HepG2 (cell line): ENCODE data around the gene GLIS2. TPM values are rescaled to one million over a fixed set of nuclear protein-coding genes. Genes with fewer than 3 reads are reported as not detected.

Source experiments
- BRD4 ChIP-seq: sonication (generic); formaldehyde crosslinking; IDR thresholded peaks from 2 replicates; pipeline ENCODE4 v1.4.0; 2020; ENCODE audit warnings: missing genetic modification reagents
- GFI1 ChIP-seq: sonication (generic); formaldehyde crosslinking; IDR thresholded peaks from 2 replicates; pipeline ENCODE4 v1.5.0; 2020; ENCODE audit warnings: missing genetic modification reagents, mild to moderate bottlenecking, borderline replicate concordance
- ISX ChIP-seq: sonication (generic); formaldehyde crosslinking; conservative IDR thresholded peaks from 2 replicates; pipeline ENCODE4 v1.5.0; 2020; ENCODE audit warnings: missing genetic modification reagents
- SIX4 ChIP-seq: sonication (generic); formaldehyde crosslinking; IDR thresholded peaks from 2 replicates; pipeline ENCODE4 v1.4.0; 2020; ENCODE audit warnings: missing genetic modification reagents
- SOX13 ChIP-seq, 3 experiments: fragments of 450-650 bp in 1 of 3; sonication (generic) in 1 of 3; formaldehyde crosslinking in 1 of 3; IDR thresholded peaks in 2 of 3; conservative IDR thresholded peaks in 1 of 3; 2 replicates each; pipeline versions ENCODE4 v1.5.0 to v1.6.1; 2016 to 2020; ENCODE audit warnings: antibody characterized with exemption in 1 of 3, mild to moderate bottlenecking in 1 of 3, missing compliant biosample characterization in 1 of 3, missing genetic modification reagents in 1 of 3, moderate library complexity in 1 of 3
- ZBTB40 ChIP-seq, 2 experiments: fragments of 450-650 bp in 1 of 2; sonication (generic) in 1 of 2; formaldehyde crosslinking in 1 of 2; IDR thresholded peaks; 2 replicates each; pipeline versions ENCODE4 v1.6.1 to v1.8.0; 2016 to 2022; ENCODE audit warnings: antibody characterized with exemption in 1 of 2, mild to moderate bottlenecking in 1 of 2, missing genetic modification reagents in 1 of 2
- ZNF335 ChIP-seq: sonication (generic); formaldehyde crosslinking; IDR thresholded peaks from 2 replicates; pipeline ENCODE4 v1.4.0; 2020; ENCODE audit warnings: missing genetic modification reagents
- ZNF652 ChIP-seq: IDR thresholded peaks from 2 replicates; pipeline ENCODE4 v1.6.1; 2016; ENCODE audit warnings: low read depth, borderline replicate concordance
- ZNF766 ChIP-seq: sonication (generic); formaldehyde crosslinking; IDR thresholded peaks from 2 replicates; pipeline ENCODE4 v1.5.0; 2020; ENCODE audit warnings: missing genetic modification reagents, borderline replicate concordance
- polyA plus RNA-seq, 8 experiments: library from polyadenylated mRNA; depleted of rRNA in 3 of 8; stranded (reverse) in 7 of 8; unstranded in 1 of 8; fragments of >200 nt; fragmentation: Illumina TruSeq in 4 of 8; extraction: Trizol in 4 of 8; gene quantifications; 2 replicates each; pipeline versions ENCODE4 v1.2.1 to v1.2.3, GENCODE V29; 2011 to 2016; ENCODE audit warnings: low read depth in 4 of 8, missing spikeins in 1 of 8, mixed read lengths in 1 of 8; ENCODE audit not compliant: insufficient read depth in 1 of 8
- total RNA-seq, 5 experiments: library from RNA; depleted of rRNA; stranded (reverse); fragments of >200 nt; fragmentation: Illumina TruSeq; extraction: Trizol; gene quantifications; 2 replicates each; pipeline ENCODE4 v1.2.3, GENCODE V29; 2016; ENCODE audit warnings: low read depth in 1 of 5
- TF ChIP-seq, protein P1 (sequence below): sonication (generic); formaldehyde crosslinking; IDR thresholded peaks from 2 replicates; pipeline ENCODE4 v1.4.0; 2020; ENCODE audit warnings: mild to moderate bottlenecking, low read depth, missing genetic modification reagents
- TF ChIP-seq, protein P2 (sequence below): sonication (generic); formaldehyde crosslinking; IDR thresholded peaks from 2 replicates; pipeline ENCODE4 v1.4.0; 2020; ENCODE audit warnings: missing genetic modification reagents; ENCODE audit errors: not compliant biosample characterization
- TF ChIP-seq, protein P3 (sequence below): sonication (generic); formaldehyde crosslinking; IDR thresholded peaks from 2 replicates; pipeline ENCODE4 v1.4.0; 2020; ENCODE audit warnings: missing genetic modification reagents

The GLIS2 gene
- total and polyA plus RNA-seq, 2 of the 13 experiments (the other 11 are each of a cell fraction or from before 2014, with no cell fraction given): 0.28 to 0.29 TPM

- TF ChIP-seq, protein P1, sequence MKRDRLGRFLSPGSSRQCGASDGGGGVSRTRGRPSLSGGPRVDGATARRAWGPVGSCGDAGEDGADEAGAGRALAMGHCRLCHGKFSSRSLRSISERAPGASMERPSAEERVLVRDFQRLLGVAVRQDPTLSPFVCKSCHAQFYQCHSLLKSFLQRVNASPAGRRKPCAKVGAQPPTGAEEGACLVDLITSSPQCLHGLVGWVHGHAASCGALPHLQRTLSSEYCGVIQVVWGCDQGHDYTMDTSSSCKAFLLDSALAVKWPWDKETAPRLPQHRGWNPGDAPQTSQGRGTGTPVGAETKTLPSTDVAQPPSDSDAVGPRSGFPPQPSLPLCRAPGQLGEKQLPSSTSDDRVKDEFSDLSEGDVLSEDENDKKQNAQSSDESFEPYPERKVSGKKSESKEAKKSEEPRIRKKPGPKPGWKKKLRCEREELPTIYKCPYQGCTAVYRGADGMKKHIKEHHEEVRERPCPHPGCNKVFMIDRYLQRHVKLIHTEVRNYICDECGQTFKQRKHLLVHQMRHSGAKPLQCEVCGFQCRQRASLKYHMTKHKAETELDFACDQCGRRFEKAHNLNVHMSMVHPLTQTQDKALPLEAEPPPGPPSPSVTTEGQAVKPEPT (CRISPR knock-in tag): no peak
- TF ChIP-seq BRD4 (CRISPR knock-in tag) (no peak), ZNF335 (CRISPR knock-in tag) (no peak), SIX4 (CRISPR knock-in tag) (no peak), ZNF766 (CRISPR knock-in tag) (0 out of 2 replicates have a peak, but pooled peaks have one; percentile 15), ZBTB40 (IDR thresholded peaks at IDR 0.05) (no peak), ZBTB40 (CRISPR knock-in tag; IDR thresholded peaks at IDR 0.05) (peak; percentile 56), SOX13 (IDR thresholded peaks at IDR 0.05) (no peak), SOX13 (CRISPR knock-in tag; conservative IDR thresholded peaks at IDR 0.05 in 1 of 2, IDR thresholded peaks at IDR 0.05 in 1 of 2) (no peak), ZNF652 (CRISPR knock-in tag) (no peak), ISX (peak; percentile 50; the same call in 1 of the 2 replicates), GFI1 (CRISPR knock-in tag) (no peak; the same call in 1 of the 2 replicates)
- TF ChIP-seq, protein P2, sequence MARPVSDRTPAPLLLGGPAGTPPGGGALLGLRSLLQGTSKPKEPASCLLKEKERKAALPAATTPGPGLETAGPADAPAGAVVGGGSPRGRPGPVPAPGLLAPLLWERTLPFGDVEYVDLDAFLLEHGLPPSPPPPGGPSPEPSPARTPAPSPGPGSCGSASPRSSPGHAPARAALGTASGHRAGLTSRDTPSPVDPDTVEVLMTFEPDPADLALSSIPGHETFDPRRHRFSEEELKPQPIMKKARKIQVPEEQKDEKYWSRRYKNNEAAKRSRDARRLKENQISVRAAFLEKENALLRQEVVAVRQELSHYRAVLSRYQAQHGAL (CRISPR knock-in tag): no peak
- TF ChIP-seq, protein P3, sequence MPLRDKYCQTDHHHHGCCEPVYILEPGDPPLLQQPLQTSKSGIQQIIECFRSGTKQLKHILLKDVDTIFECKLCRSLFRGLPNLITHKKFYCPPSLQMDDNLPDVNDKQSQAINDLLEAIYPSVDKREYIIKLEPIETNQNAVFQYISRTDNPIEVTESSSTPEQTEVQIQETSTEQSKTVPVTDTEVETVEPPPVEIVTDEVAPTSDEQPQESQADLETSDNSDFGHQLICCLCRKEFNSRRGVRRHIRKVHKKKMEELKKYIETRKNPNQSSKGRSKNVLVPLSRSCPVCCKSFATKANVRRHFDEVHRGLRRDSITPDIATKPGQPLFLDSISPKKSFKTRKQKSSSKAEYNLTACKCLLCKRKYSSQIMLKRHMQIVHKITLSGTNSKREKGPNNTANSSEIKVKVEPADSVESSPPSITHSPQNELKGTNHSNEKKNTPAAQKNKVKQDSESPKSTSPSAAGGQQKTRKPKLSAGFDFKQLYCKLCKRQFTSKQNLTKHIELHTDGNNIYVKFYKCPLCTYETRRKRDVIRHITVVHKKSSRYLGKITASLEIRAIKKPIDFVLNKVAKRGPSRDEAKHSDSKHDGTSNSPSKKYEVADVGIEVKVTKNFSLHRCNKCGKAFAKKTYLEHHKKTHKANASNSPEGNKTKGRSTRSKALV (CRISPR knock-in tag): no peak
These were observed 35.2 kb downstream of the GLIS2 start, which contains the start of gene PAM16 (continued) for GRCh38 chr16:4350787-4351659.
